Vagina (tissue), 2 donors: ENCODE results near the gene RAD9A. TPM values are rescaled to one million over a fixed set of nuclear protein-coding genes. Genes with fewer than 3 reads are reported as not detected.

Source experiments
- DNase-seq, 2 donors: peaks; one replicate each; pipeline ENCODE4 v3.0.0-alpha.2; 2017; ENCODE audit errors: extremely low spot score in 2 of 2
- H3K27ac ChIP-seq: fragments of 200-600 bp; sonication (generic); one replicate; pipeline ENCODE4 v1.5.1; 2019
- H3K27me3 ChIP-seq: fragments of 200-600 bp; sonication (generic); one replicate; pipeline ENCODE4 v1.5.1; 2019
- H3K36me3 ChIP-seq, 2 donors: fragments of 200-600 bp; sonication (generic); one replicate each; pipeline ENCODE4 v1.5.1; 2017 to 2019
- H3K4me1 ChIP-seq: fragments of 200-600 bp; sonication (generic); one replicate; pipeline ENCODE4 v1.5.1; 2019
- H3K4me3 ChIP-seq, 2 donors: fragments of 200-600 bp; sonication (generic); 1 replicate in 1 of 2; 2 replicates in 1 of 2; pipeline ENCODE4 v1.5.1; 2016 to 2019
- H3K9me3 ChIP-seq: fragments of 200-600 bp; sonication (generic); one replicate; pipeline ENCODE4 v1.5.1; 2019
- POLR2A ChIP-seq, 2 donors: fragments of 450-650 bp; IDR thresholded peaks; one replicate each; pipeline ENCODE4 v1.6.1; 2017; ENCODE audit warnings: antibody characterized with exemption in 2 of 2, mild to moderate bottlenecking in 2 of 2, moderate library complexity in 2 of 2
- POLR2AphosphoS5 ChIP-seq, 2 donors: sonication (generic); formaldehyde crosslinking; IDR thresholded peaks; one replicate each; pipeline ENCODE4 v1.9.0; 2017; ENCODE audit warnings: antibody characterized with exemption in 2 of 2, mild to moderate bottlenecking in 2 of 2, low read depth in 1 of 2; ENCODE audit not compliant: insufficient read depth in 1 of 2
- intact Hi-C: fragments of 100-400 bp; cut with DNase I; formaldehyde crosslinking; loops from one replicate; pipeline ENCODE4 v1.15.1; 2023
- total RNA-seq: library from RNA; depleted of rRNA; stranded (reverse); fragments of >200 nt; gene quantifications from one replicate; pipeline ENCODE4 v1.2.3, GENCODE V29; 2016
- TF ChIP-seq, protein P1 (sequence below), 3 experiments: fragments of 450-650 bp in 2 of 3; fragments of 200-600 bp in 1 of 3; sonication (generic) in 1 of 3; IDR thresholded peaks; one replicate each; pipeline ENCODE4 v1.5.1; 2017 to 2019; ENCODE audit warnings: antibody characterized with exemption in 3 of 3, mild to moderate bottlenecking in 2 of 3, moderate library complexity in 2 of 3

The RAD9A gene
- total RNA-seq, 1 donor from 2014 or later: 20.6 TPM

DNA sequence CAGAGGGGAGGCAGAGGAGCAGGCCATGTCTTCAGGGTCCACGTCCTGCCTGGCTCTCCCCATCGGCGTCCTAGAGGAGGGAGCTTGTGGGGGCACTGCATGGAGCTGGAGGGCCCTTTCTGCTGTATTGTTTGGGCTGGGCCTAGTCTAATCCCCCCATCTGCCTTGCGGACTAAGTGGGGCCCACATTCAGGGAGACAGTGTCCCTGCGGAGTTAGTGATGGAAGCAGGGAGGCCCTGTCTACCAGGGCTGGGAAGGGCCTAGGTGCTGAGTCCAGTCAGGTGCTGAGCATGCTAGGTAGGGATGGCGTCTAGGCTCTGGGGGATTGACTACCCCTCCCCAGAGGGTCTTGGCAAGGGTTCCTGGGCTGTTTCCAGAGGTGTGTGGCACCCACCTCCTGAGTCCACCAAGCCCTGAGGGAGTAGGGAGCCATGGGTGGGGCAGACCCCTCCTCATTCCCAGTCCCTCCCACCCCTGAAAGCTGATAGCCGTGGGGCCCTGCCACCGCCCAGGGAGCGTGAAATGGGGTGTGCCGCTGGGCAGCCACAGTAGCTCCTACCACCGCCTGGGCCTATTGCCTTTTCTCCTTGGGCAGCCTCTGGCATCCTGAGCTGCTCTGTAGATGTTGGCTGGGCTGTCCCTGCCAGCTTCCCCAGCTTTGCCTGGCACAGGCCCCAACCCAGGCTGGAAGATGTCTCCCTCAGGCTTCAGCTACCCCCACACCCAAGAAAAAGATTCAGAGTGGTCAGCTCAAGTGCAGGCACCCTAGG, 36.6 kb upstream of the RAD9A start:
- Histone ChIP-seq H3K27me3 (no peaks in the 10 kb centered on the region), H3K4me1 (peaks cover 78% of the 10 kb centered on the region), H3K36me3 (no peaks in the 10 kb centered on the region), H3K9me3 (no peaks in the 10 kb centered on the region), H3K27ac (peak overlapping the region; percentile 99), H3K4me3 (peak overlapping the region in 1 of 2 donors; percentile 55)
- intact Hi-C loops: loop anchor here (10.0 kb wide), 1 partner anchor 150 kb away; the partner anchor contains the start of genes CDK2AP2 and PITPNM1
- no peak for TF ChIP-seq POLR2AphosphoS5 (IDR thresholded peaks at IDR 0.05; ENCODE audit: insufficient read depth in 1 of 2, low read depth in 1 of 2)
- no peak for TF ChIP-seq POLR2A (IDR thresholded peaks at IDR 0.05)
- TF ChIP-seq, protein P1, sequence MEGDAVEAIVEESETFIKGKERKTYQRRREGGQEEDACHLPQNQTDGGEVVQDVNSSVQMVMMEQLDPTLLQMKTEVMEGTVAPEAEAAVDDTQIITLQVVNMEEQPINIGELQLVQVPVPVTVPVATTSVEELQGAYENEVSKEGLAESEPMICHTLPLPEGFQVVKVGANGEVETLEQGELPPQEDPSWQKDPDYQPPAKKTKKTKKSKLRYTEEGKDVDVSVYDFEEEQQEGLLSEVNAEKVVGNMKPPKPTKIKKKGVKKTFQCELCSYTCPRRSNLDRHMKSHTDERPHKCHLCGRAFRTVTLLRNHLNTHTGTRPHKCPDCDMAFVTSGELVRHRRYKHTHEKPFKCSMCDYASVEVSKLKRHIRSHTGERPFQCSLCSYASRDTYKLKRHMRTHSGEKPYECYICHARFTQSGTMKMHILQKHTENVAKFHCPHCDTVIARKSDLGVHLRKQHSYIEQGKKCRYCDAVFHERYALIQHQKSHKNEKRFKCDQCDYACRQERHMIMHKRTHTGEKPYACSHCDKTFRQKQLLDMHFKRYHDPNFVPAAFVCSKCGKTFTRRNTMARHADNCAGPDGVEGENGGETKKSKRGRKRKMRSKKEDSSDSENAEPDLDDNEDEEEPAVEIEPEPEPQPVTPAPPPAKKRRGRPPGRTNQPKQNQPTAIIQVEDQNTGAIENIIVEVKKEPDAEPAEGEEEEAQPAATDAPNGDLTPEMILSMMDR (IDR thresholded peaks at IDR 0.05): no peak
- DNase-seq: peak in 1 of 2 donors; percentile 88

DNA sequence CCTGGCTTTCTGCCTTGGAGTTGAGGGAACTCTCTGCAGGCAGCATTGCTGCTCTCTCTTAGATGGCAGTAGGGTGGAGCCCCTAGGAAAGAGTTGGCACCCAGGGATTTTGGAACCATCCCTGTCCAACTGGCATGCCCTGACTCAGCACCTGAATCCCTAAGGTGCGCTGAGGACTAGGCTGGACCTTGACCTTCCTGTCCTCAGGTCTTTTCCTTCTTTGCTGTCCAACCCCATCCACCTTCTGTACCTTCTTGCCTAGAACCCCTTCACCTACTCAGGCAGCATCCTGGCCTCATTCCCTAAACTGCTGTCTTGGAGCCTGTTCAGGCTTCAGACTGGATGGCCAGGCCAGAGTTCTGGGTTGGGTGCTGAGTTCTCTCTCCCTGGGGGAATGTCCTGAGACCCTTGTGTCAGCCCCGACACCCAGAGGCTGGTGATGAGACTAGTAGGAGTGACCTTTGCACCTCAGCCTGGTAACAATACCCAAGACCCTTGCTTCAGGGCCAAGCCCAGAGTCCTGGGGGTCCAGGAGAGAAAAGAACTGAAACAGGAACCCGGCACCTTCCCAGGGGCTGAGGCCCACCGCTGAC, 35.9 kb upstream of the RAD9A start:
- Histone ChIP-seq H3K27ac (peak overlapping the region; percentile 99), H3K4me3 (no peak overlapping the region), H3K4me1 (peaks cover 73% of the 10 kb centered on the region), H3K27me3 (no peaks in the 10 kb centered on the region), H3K9me3 (no peaks in the 10 kb centered on the region), H3K36me3 (no peaks in the 10 kb centered on the region)
- intact Hi-C loops: loop anchor here (10.0 kb wide), 1 partner anchor 149 kb away; the partner anchor contains the start of genes CDK2AP2 and PITPNM1
- peak in 1 of 2 donors; percentile 86 for DNase-seq
- TF ChIP-seq, protein P1 (IDR thresholded peaks at IDR 0.05): no peak
- no peak for TF ChIP-seq POLR2AphosphoS5 (IDR thresholded peaks at IDR 0.05; ENCODE audit: insufficient read depth in 1 of 2, low read depth in 1 of 2)
- TF ChIP-seq POLR2A (IDR thresholded peaks at IDR 0.05): no peak

DNA sequence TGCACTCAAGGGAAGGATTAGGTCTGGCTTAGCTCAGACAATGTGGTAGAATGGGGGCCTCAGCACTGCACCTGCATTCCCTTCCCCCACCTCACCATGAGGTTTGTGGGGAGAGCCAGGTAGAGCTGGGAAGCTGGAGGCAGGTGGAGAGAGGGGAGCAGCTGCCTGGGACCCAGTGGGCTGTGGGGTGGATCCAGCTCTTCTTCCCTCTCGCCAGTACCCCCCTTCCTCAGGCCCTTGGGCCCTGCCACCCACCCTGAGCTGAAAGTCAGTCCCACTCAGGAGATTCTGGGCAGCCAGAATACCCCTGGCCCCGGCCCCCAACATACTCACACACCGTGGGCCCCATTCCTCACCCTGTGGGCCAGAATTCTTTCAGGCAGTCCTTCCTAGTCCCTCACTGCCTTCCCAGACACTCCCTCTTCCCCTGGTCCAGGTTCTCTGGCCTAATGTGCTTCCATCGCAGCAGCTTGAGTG, 35.4 kb upstream of the RAD9A start:
- peaks cover 68% of the 10 kb centered on the region for H3K4me1 ChIP-seq

DNA sequence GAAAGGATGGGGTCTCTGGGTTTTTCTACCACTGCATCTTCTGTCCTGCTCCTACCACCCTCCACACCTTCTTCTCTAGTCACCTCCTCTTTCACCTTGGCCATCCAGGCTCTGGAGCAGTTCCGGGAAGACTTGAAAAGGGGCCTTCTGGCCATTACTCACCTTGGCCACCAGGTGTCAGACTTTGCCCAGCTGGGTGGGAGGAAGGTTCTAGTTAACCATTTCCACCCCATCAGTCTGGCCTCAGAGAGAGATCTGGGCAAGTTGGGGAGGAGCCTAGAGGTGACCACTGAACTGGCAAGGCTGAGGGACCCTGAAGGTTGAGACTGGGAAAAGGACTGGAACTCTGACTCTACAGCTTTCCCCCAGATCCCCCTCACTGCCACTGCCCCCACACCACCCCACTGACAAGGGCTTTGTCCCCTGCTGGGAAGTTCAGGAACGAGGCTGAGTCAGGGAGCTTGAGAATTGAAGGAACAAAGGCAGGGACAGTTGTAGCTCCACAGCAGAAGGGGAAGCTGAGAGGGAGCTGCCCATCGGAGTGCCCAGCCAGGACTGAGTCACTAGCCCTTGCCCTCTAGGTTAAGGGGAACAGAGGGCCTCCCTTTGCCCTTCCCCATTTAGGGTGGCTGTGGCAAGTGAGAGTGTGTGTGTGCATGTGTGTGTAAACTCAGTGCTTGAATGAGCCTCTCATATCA, 34.8 kb upstream of the RAD9A start:
- peaks cover 62% of the 10 kb centered on the region for H3K4me1 ChIP-seq
- intact Hi-C loops: loop anchor here (10.0 kb wide), 1 partner anchor 148 kb away; the partner anchor contains the start of genes CDK2AP2 and PITPNM1

More for the DNA sequence above, 35.4 kb upstream of the RAD9A start:
- Histone ChIP-seq H3K9me3 (no peaks in the 10 kb centered on the region), H3K27me3 (no peaks in the 10 kb centered on the region), H3K4me3 (no peak overlapping the region), H3K27ac (peak overlapping the region; percentile 99), H3K36me3 (no peaks in the 10 kb centered on the region)
- DNase-seq: peak; percentile 84 to 88
- no peak for TF ChIP-seq POLR2A (IDR thresholded peaks at IDR 0.05)
- TF ChIP-seq, protein P1 (IDR thresholded peaks at IDR 0.05): no peak
- no peak for TF ChIP-seq POLR2AphosphoS5 (IDR thresholded peaks at IDR 0.05; ENCODE audit: insufficient read depth in 1 of 2, low read depth in 1 of 2)
- intact Hi-C loops: loop anchor here (10.0 kb wide), 1 partner anchor 148 kb away; the partner anchor contains the start of genes CDK2AP2 and PITPNM1

More for the DNA sequence above, 34.8 kb upstream of the RAD9A start:
- Histone ChIP-seq H3K27ac (peak overlapping the region; percentile 99), H3K36me3 (no peaks in the 10 kb centered on the region), H3K27me3 (no peaks in the 10 kb centered on the region), H3K4me3 (no peak overlapping the region), H3K9me3 (no peaks in the 10 kb centered on the region)
- DNase-seq: peak in 1 of 2 donors; percentile 90
- TF ChIP-seq POLR2AphosphoS5 (IDR thresholded peaks at IDR 0.05; ENCODE audit: insufficient read depth in 1 of 2, low read depth in 1 of 2): no peak
- TF ChIP-seq, protein P1 (IDR thresholded peaks at IDR 0.05): peak; percentile 90 to 94 (median 90)
